ENCODE data around the gene NFASC. TPM values are rescaled to one million over a fixed set of nuclear protein-coding genes. Genes with fewer than 3 reads are reported as not detected.

NFASC gene
- total RNA-seq, 1 donor from 2014 or later = 29.6 TPM

DNA sequence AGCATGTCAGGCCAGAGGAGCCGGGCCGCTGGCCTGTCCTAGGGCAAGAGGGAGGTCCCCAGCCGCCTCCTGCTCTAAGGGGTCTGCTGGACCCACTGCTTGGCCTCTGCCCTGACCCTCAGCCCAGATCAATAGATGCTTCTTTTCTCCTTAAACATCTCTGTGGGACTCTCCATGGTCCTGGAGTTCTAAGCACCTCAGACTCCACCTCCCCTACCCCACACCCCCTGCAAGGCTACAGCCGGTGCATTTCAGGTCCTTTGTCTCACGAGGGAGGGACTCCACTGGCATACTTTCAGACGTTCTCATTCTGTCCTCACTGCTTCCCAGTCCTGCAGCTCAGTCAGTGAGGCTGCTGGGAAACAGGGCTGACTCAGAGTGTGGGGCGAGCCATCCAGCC, 183.4 kb downstream of the NFASC start:
- H3K4me3 ChIP-seq (ENCODE audit: insufficient read depth, low read depth, low read length) = no peak overlapping the region
- H3K79me2 ChIP-seq (ENCODE audit: insufficient read depth, low read length) = no peaks in the 10 kb centered on the region
- no peaks in the 10 kb centered on the region for H3K36me3 ChIP-seq (ENCODE audit: insufficient read depth, low read length)
- H3K27ac ChIP-seq (ENCODE audit: low read depth, low read length) = no peak overlapping the region
- H3K9ac ChIP-seq (ENCODE audit: low read length) = no peak overlapping the region
- Mint-ChIP-seq H3K4me1 (ENCODE audit: low read depth, unreplicated experiment) (peaks cover 5% of the 10 kb centered on the region), H3K4me3 (ENCODE audit: unreplicated experiment) (no peak overlapping the region), H3K27ac (ENCODE audit: unreplicated experiment) (no peak overlapping the region), H3K36me3 (ENCODE audit: low read depth, unreplicated experiment) (no peaks in the 10 kb centered on the region), H3K27me3 (ENCODE audit: low read depth, unreplicated experiment) (peaks cover 66% of the 10 kb centered on the region), H3K9me3 (ENCODE audit: unreplicated experiment) (no peaks in the 10 kb centered on the region)
- TF ChIP-seq, protein P1, sequence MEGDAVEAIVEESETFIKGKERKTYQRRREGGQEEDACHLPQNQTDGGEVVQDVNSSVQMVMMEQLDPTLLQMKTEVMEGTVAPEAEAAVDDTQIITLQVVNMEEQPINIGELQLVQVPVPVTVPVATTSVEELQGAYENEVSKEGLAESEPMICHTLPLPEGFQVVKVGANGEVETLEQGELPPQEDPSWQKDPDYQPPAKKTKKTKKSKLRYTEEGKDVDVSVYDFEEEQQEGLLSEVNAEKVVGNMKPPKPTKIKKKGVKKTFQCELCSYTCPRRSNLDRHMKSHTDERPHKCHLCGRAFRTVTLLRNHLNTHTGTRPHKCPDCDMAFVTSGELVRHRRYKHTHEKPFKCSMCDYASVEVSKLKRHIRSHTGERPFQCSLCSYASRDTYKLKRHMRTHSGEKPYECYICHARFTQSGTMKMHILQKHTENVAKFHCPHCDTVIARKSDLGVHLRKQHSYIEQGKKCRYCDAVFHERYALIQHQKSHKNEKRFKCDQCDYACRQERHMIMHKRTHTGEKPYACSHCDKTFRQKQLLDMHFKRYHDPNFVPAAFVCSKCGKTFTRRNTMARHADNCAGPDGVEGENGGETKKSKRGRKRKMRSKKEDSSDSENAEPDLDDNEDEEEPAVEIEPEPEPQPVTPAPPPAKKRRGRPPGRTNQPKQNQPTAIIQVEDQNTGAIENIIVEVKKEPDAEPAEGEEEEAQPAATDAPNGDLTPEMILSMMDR (IDR thresholded peaks at IDR 0.05; ENCODE audit: insufficient read depth, low read depth, low read length) = no peak
- no peak for TF ChIP-seq EZH2 (IDR thresholded peaks at IDR 0.05; ENCODE audit: insufficient read depth, low read length)
- no peaks in the 10 kb centered on the region for H4K20me1 ChIP-seq (ENCODE audit: insufficient read depth, low read length)
- peaks cover 16% of the 10 kb centered on the region for H3K27me3 ChIP-seq (ENCODE audit: insufficient read depth, low read length)
- H3K4me2 ChIP-seq (ENCODE audit: low read length) = no peak overlapping the region
- H3K4me1 ChIP-seq (ENCODE audit: insufficient read depth, low read length) = no peaks in the 10 kb centered on the region
- FAIRE-seq (no peak), DNase-seq (ENCODE audit: low read depth) (no peak)
- H2AFZ ChIP-seq (ENCODE audit: low read depth, low read length) = no peak overlapping the region
- H3K9me3 ChIP-seq (ENCODE audit: insufficient read depth, low read depth, low read length) = no peaks in the 10 kb centered on the region

DNA sequence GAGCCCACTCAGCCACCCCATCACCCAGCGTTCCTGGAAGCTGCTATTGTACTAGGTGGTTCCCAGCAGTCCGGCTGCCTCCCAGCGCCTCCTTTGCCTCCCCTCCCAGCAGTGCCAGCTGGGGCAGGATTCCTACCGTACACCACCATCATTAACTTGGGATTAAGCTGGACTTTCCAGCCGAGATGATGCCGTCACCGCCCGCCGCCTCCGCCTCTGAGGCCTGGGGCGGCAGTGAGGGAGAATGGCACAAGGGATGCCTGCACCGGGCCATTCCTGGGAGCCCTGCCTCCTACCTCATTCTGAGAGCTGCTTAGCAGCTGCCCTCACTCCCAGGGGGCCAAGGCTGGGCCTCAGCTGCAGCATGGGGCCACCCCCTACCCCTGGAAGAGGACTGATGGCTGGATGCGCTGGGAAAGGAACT, 185.5 kb downstream of the NFASC start:
- no peak overlapping the region for H3K4me2 ChIP-seq (ENCODE audit: low read length)
- TF ChIP-seq, protein P1 (IDR thresholded peaks at IDR 0.05; ENCODE audit: insufficient read depth, low read depth, low read length) = no peak
- TF ChIP-seq EZH2 (IDR thresholded peaks at IDR 0.05; ENCODE audit: insufficient read depth, low read length) = no peak
- H3K4me3 ChIP-seq (ENCODE audit: insufficient read depth, low read depth, low read length) = no peak overlapping the region
- no peaks in the 10 kb centered on the region for H3K9me3 ChIP-seq (ENCODE audit: insufficient read depth, low read depth, low read length)
- Mint-ChIP-seq H3K36me3 (ENCODE audit: low read depth, unreplicated experiment) (no peaks in the 10 kb centered on the region), H3K4me3 (ENCODE audit: unreplicated experiment) (no peak overlapping the region), H3K9me3 (ENCODE audit: unreplicated experiment) (no peaks in the 10 kb centered on the region), H3K4me1 (ENCODE audit: low read depth, unreplicated experiment) (peaks cover 5% of the 10 kb centered on the region), H3K27ac (ENCODE audit: unreplicated experiment) (no peak overlapping the region), H3K27me3 (ENCODE audit: low read depth, unreplicated experiment) (peaks cover 53% of the 10 kb centered on the region)
- no peaks in the 10 kb centered on the region for H4K20me1 ChIP-seq (ENCODE audit: insufficient read depth, low read length)
- no peak overlapping the region for H3K9ac ChIP-seq (ENCODE audit: low read length)
- no peaks in the 10 kb centered on the region for H3K36me3 ChIP-seq (ENCODE audit: insufficient read depth, low read length)
- FAIRE-seq (no peak), DNase-seq (ENCODE audit: low read depth) (no peak)
- H3K27ac ChIP-seq (ENCODE audit: low read depth, low read length) = no peak overlapping the region
- no peak overlapping the region for H2AFZ ChIP-seq (ENCODE audit: low read depth, low read length)
- no peaks in the 10 kb centered on the region for H3K79me2 ChIP-seq (ENCODE audit: insufficient read depth, low read length)
- H3K27me3 ChIP-seq (ENCODE audit: insufficient read depth, low read length) = peaks cover 8% of the 10 kb centered on the region
- H3K4me1 ChIP-seq (ENCODE audit: insufficient read depth, low read length) = no peaks in the 10 kb centered on the region

DNA sequence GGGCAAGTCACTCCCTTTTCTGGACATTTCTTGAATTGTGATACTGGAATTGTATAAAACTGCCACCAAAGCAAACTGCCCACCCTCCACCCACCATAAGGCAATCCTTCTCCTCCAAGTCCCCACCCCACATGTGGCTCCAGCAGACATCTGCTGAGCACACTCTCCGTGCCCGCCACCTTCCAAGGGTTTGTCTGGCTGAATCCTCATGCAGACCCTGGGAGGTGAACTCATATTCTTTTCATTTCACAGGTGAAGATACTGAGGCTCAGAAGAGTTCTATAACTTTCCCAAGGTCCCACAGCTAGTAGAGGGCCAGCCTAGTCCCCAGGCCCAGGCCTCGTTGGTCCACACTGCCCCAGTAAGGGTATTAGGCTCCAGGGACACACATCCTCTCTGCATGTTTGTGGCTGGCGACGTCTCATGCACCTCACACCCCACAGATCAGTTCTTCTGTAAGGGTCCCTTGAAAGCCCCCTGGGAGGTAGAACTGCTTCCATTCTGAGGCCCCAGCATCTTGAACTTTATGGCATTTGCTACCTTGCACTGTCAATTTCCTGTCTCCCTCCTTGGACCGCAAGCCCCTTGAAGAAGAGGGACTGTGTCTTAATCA, 186.4 kb downstream of the NFASC start:
- no peaks in the 10 kb centered on the region for H3K36me3 Mint-ChIP-seq (ENCODE audit: low read depth, unreplicated experiment)
- H3K9me3 Mint-ChIP-seq (ENCODE audit: unreplicated experiment) = no peaks in the 10 kb centered on the region
- no peaks in the 10 kb centered on the region for H3K9me3 ChIP-seq (ENCODE audit: insufficient read depth, low read depth, low read length)
- H3K27ac ChIP-seq (ENCODE audit: low read depth, low read length) = no peak overlapping the region
- no peaks in the 10 kb centered on the region for H3K79me2 ChIP-seq (ENCODE audit: insufficient read depth, low read length)
- H3K36me3 ChIP-seq (ENCODE audit: insufficient read depth, low read length) = no peaks in the 10 kb centered on the region
- peaks cover 48% of the 10 kb centered on the region for H3K27me3 Mint-ChIP-seq (ENCODE audit: low read depth, unreplicated experiment)
- H3K4me3 ChIP-seq (ENCODE audit: insufficient read depth, low read depth, low read length) = no peak overlapping the region
- H3K9ac ChIP-seq (ENCODE audit: low read length) = no peak overlapping the region
- H3K27me3 ChIP-seq (ENCODE audit: insufficient read depth, low read length) = peaks cover 8% of the 10 kb centered on the region
- peaks cover 5% of the 10 kb centered on the region for H3K4me1 Mint-ChIP-seq (ENCODE audit: low read depth, unreplicated experiment)
- no peaks in the 10 kb centered on the region for H4K20me1 ChIP-seq (ENCODE audit: insufficient read depth, low read length)
- TF ChIP-seq EZH2 (IDR thresholded peaks at IDR 0.05; ENCODE audit: insufficient read depth, low read length) = no peak
- DNase-seq (ENCODE audit: low read depth) (no peak), FAIRE-seq (no peak)
- no peak overlapping the region for H2AFZ ChIP-seq (ENCODE audit: low read depth, low read length)
- no peak overlapping the region for H3K4me3 Mint-ChIP-seq (ENCODE audit: unreplicated experiment)
- no peaks in the 10 kb centered on the region for H3K4me1 ChIP-seq (ENCODE audit: insufficient read depth, low read length)
- no peak overlapping the region for H3K4me2 ChIP-seq (ENCODE audit: low read length)
- H3K27ac Mint-ChIP-seq (ENCODE audit: unreplicated experiment) = no peak overlapping the region

Measured in astrocyte (in vitro differentiated cells and primary cell).